ENCODE data around the gene AURKB. TPM values are rescaled to one million over a fixed set of nuclear protein-coding genes. Genes with fewer than 3 reads are reported as not detected.

AURKB gene
- total and polyA plus RNA-seq, 2 of the 13 experiments (the other 11 are each of a cell fraction or from before 2014, with no cell fraction given) = 29.5 to 75.3 TPM

DNA sequence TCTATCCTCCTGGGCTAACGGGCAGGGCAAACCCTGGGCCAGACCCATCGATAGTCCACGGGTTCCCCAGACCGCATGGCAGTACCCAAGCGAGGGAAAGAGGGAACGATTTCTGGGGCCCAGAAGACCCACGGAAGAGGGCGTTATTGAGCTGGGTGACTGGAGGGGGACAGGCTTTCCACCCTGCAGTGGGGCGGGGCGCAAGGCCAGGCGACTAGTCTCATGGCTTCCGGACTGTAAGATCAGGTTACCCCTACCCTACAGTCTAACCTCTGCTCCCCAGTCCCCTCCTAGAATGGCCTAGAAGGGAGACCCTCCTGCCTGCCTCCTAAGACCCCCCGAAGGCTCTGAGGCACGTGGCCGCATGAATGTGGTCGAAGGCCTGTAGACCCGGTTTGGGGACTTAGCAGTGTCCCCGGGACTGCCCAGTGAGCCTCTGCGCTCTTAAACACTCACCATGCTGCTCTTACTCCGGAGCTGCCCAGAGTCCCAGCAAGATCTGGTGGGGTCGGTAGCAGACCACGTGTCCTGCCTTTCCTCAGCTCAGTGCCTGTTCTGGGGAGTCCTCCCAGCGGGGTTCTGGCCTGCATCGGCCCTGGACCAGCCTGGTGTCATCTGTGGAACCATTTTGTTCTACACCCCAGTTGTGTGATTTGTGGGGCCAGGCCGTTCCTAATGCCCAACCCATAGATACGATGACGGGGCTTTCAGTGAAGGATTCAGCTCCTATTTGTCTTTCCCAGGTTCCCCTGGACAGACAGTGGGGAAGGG is 13.2 kb upstream of the AURKB start (continued):
- TF ChIP-seq JDP2 (CRISPR knock-in tag; IDR thresholded peaks at IDR 0.05; ENCODE audit: borderline replicate concordance) (no peak), GZF1 (CRISPR knock-in tag; IDR thresholded peaks at IDR 0.05) (0 out of 2 replicates have a peak, but pooled peaks have one; percentile 11), CCDC6 (CRISPR knock-in tag; IDR thresholded peaks at IDR 0.05) (peak; percentile 44; the same call in 1 of the 2 replicates), HOXA7 (CRISPR knock-in tag; IDR thresholded peaks at IDR 0.05) (no peak), TMF1 (CRISPR knock-in tag; IDR thresholded peaks at IDR 0.05; ENCODE audit: low read depth) (no peak), MAX (IDR thresholded peaks at IDR 0.05) (peak; percentile 80), ZNF850 (CRISPR knock-in tag; conservative IDR thresholded peaks at IDR 0.05) (0 out of 2 replicates have a peak, but pooled peaks have one; percentile 25), ZNF263 (CRISPR knock-in tag; IDR thresholded peaks at IDR 0.05) (peak; percentile 76), PTBP1 (IDR thresholded peaks at IDR 0.05; ENCODE audit: low read depth, low read length, poor library complexity, severe bottlenecking) (no peak), XBP1 (CRISPR knock-in tag; IDR thresholded peaks at IDR 0.05) (0 out of 2 replicates have a peak, but pooled peaks have one; percentile 29), ZSCAN9 (CRISPR knock-in tag; IDR thresholded peaks at IDR 0.05; ENCODE audit: borderline replicate concordance) (no peak), ISL2 (CRISPR knock-in tag; IDR thresholded peaks at IDR 0.05) (peak; percentile 45; the same call in 1 of the 2 replicates), ELF4 (CRISPR knock-in tag; IDR thresholded peaks at IDR 0.05; ENCODE audit: borderline replicate concordance) (peak; percentile 73; the same call in 1 of the 2 replicates), HIC2 (CRISPR knock-in tag; IDR thresholded peaks at IDR 0.05; ENCODE audit: low read depth) (0 out of 2 replicates have a peak, but pooled peaks have one; percentile 15)
- TF ChIP-seq, protein P1, sequence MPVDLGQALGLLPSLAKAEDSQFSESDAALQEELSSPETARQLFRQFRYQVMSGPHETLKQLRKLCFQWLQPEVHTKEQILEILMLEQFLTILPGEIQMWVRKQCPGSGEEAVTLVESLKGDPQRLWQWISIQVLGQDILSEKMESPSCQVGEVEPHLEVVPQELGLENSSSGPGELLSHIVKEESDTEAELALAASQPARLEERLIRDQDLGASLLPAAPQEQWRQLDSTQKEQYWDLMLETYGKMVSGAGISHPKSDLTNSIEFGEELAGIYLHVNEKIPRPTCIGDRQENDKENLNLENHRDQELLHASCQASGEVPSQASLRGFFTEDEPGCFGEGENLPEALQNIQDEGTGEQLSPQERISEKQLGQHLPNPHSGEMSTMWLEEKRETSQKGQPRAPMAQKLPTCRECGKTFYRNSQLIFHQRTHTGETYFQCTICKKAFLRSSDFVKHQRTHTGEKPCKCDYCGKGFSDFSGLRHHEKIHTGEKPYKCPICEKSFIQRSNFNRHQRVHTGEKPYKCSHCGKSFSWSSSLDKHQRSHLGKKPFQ (CRISPR knock-in tag; IDR thresholded peaks at IDR 0.05; ENCODE audit: insufficient replicate concordance) = peak; percentile 6
- TF ChIP-seq, protein P2, sequence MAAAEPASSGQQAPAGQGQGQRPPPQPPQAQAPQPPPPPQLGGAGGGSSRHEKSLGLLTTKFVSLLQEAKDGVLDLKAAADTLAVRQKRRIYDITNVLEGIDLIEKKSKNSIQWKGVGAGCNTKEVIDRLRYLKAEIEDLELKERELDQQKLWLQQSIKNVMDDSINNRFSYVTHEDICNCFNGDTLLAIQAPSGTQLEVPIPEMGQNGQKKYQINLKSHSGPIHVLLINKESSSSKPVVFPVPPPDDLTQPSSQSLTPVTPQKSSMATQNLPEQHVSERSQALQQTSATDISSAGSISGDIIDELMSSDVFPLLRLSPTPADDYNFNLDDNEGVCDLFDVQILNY (CRISPR knock-in tag; conservative IDR thresholded peaks at IDR 0.05) = no peak; the same call in 1 of the 2 replicates
- TF ChIP-seq, protein P3, sequence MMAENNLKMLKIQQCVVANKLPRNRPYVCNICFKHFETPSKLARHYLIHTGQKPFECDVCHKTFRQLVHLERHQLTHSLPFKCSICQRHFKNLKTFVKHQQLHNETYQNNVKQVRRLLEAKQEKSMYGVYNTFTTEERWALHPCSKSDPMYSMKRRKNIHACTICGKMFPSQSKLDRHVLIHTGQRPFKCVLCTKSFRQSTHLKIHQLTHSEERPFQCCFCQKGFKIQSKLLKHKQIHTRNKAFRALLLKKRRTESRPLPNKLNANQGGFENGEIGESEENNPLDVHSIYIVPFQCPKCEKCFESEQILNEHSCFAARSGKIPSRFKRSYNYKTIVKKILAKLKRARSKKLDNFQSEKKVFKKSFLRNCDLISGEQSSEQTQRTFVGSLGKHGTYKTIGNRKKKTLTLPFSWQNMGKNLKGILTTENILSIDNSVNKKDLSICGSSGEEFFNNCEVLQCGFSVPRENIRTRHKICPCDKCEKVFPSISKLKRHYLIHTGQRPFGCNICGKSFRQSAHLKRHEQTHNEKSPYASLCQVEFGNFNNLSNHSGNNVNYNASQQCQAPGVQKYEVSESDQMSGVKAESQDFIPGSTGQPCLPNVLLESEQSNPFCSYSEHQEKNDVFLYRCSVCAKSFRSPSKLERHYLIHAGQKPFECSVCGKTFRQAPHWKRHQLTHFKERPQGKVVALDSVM (CRISPR knock-in tag; IDR thresholded peaks at IDR 0.05) = peak; percentile 49
- TF ChIP-seq, protein P4, sequence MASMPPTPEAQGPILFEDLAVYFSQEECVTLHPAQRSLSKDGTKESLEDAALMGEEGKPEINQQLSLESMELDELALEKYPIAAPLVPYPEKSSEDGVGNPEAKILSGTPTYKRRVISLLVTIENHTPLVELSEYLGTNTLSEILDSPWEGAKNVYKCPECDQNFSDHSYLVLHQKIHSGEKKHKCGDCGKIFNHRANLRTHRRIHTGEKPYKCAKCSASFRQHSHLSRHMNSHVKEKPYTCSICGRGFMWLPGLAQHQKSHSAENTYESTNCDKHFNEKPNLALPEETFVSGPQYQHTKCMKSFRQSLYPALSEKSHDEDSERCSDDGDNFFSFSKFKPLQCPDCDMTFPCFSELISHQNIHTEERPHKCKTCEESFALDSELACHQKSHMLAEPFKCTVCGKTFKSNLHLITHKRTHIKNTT (CRISPR knock-in tag; IDR thresholded peaks at IDR 0.05) = no peak
- TF ChIP-seq, protein P5, sequence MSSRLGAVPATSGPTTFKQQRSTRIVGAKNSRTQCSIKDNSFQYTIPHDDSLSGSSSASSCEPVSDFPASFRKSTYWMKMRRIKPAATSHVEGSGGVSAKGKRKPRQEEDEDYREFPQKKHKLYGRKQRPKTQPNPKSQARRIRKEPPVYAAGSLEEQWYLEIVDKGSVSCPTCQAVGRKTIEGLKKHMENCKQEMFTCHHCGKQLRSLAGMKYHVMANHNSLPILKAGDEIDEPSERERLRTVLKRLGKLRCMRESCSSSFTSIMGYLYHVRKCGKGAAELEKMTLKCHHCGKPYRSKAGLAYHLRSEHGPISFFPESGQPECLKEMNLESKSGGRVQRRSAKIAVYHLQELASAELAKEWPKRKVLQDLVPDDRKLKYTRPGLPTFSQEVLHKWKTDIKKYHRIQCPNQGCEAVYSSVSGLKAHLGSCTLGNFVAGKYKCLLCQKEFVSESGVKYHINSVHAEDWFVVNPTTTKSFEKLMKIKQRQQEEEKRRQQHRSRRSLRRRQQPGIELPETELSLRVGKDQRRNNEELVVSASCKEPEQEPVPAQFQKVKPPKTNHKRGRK (CRISPR knock-in tag; IDR thresholded peaks at IDR 0.05) = no peak

All from HepG2 (cell line).